GM15510 (cell line): ENCODE measurements around the gene ARHGAP9.
A peak's percentile ranks its signal among the peaks of the same experiment; 100 is the strongest.

Experiments
- POLR2A ChIP-seq: IDR thresholded peaks from 3 replicates; pipeline ENCODE4 v1.6.1; 2011; ENCODE audit warnings: borderline replicate concordance; ENCODE audit not compliant: insufficient read length; ENCODE audit errors: extremely low read depth

Gene ARHGAP9

GRCh38 chr12:57477710-57478681 is 1.7 kb downstream of the ARHGAP9 start:
- TF ChIP-seq POLR2A: peak; percentile 48

- TF ChIP-seq POLR2A: no peak
These were observed 2.5 kb downstream of the ARHGAP9 start for GRCh38 chr12:57476993-57477709.

- peak; percentile 30 for TF ChIP-seq POLR2A
These were observed 3.3 kb downstream of the ARHGAP9 start for GRCh38 chr12:57476162-57476992.

GRCh38 chr12:57475271-57476161 is 4.2 kb downstream of the ARHGAP9 start:
- no peak for TF ChIP-seq POLR2A

GRCh38 chr12:57474862-57475261 is 4.8 kb downstream of the ARHGAP9 start:
- TF ChIP-seq POLR2A: no peak

- no peak for TF ChIP-seq POLR2A
These were observed 5.2 kb downstream of the ARHGAP9 start for GRCh38 chr12:57474430-57474829.

GRCh38 chr12:57473886-57474285 is 5.8 kb downstream of the ARHGAP9 start:
- TF ChIP-seq POLR2A: no peak

- TF ChIP-seq POLR2A: no peak
These were observed 6.3 kb downstream of the ARHGAP9 start for GRCh38 chr12:57473392-57473791.

GRCh38 chr12:57472391-57472790 is 7.3 kb downstream of the ARHGAP9 start:
- no peak for TF ChIP-seq POLR2A

- no peak for TF ChIP-seq POLR2A
These were observed 8.0 kb downstream of the ARHGAP9 start for GRCh38 chr12:57471661-57472060.

- no peak for TF ChIP-seq POLR2A
These were observed 8.6 kb downstream of the ARHGAP9 start for GRCh38 chr12:57470970-57471656.

GRCh38 chr12:57470286-57470969 is 9.2 kb downstream of the ARHGAP9 start:
- no peak for TF ChIP-seq POLR2A

- TF ChIP-seq POLR2A: no peak
These were observed 10.1 kb downstream of the ARHGAP9 start for GRCh38 chr12:57469296-57470164.
